ENCODE results near the gene CERS3.

GRCh38 chr15:100544946-100545345 is 16.2 kb upstream of the CERS3 start:
- TF ChIP-seq CTCF (conservative IDR thresholded peaks at IDR 0.05 in 1 of 2, IDR thresholded peaks at IDR 0.05 in 1 of 2; ENCODE audit: extremely low read depth in 1 of 2, insufficient read depth in 1 of 2, low read depth in 1 of 2, low read length in 2 of 2), result no peak
- no peak for TF ChIP-seq EZH2 (IDR thresholded peaks at IDR 0.05; ENCODE audit: borderline replicate concordance, low read length)
